Thyroid gland (tissue), 4 donors: ENCODE results near the gene CCDC68.

Source experiments
- CTCF ChIP-seq, 6 experiments: fragments of 200-600 bp in 3 of 6; fragments of 450-650 bp in 3 of 6; sonication (generic) in 3 of 6; IDR thresholded peaks; one replicate each; pipeline ENCODE4 v1.5.1; 2016 to 2019; ENCODE audit warnings: antibody characterized with exemption in 6 of 6, mild to moderate bottlenecking in 2 of 6, inconsistent platforms in 1 of 6, moderate library complexity in 1 of 6
- POLR2A ChIP-seq, 2 donors: fragments of 450-650 bp; IDR thresholded peaks; one replicate each; pipeline ENCODE4 v1.6.1; 2017; ENCODE audit warnings: antibody characterized with exemption in 2 of 2, mild to moderate bottlenecking in 2 of 2, moderate library complexity in 1 of 2

- TF ChIP-seq CTCF (IDR thresholded peaks at IDR 0.05) (no peak), POLR2A (IDR thresholded peaks at IDR 0.05) (no peak)
Observed at GRCh38 chr18:54882318-54882717, 76.9 kb downstream of the CCDC68 start.
